Body of pancreas (tissue), 4 donors: ENCODE results near the gene CD320.

Source experiments
- POLR2A ChIP-seq, 3 donors: fragments of 450-650 bp; IDR thresholded peaks; one replicate each; pipeline ENCODE4 v1.6.1; 2016; ENCODE audit warnings: antibody characterized with exemption in 3 of 3, mild to moderate bottlenecking in 2 of 3
- TF ChIP-seq, protein P1 (sequence below), 7 experiments: fragments of 450-650 bp in 4 of 7; fragments of 200-600 bp in 3 of 7; sonication (generic) in 3 of 7; IDR thresholded peaks; one replicate each; pipeline ENCODE4 v1.5.1; 2016 to 2019; ENCODE audit warnings: antibody characterized with exemption in 7 of 7

DNA sequence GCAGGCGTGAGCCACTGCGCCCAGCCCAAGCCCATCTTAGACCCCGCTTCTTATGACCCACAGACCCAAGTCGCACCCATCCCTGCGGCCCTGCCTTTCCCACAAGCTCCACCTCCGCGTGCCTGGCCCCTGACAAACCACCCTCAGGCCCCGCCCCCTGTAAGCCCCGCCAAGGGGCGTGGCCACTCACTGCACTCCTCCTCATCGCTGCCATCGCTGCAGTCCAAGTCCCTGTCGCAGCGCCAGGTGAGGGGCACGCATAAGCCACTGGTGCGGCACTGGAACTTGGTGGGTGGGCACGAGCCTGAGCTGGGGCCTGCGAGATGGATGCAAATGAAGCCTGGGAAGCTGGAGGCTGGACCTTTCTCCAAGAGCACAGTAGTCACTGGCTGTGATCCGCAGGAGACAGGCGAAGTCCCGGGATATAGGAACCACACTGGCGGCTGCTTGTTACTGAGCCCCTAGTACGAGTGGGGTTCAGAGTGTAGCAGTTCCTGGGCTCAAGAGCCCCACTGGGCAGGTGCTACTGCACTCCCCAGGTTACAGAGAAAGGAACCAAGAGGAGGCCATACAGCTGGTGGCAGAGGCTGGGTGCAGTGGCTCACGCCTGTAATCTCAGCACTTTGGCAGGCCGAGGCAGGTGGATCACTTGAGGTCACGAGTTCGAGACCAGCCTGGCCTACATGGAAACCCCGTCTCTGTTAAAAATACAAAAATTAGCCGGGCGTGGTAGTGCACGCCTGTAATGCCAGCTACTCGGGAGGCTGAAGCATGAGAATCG is 3.1 kb downstream of the CD320 start:
- TF ChIP-seq, protein P1, sequence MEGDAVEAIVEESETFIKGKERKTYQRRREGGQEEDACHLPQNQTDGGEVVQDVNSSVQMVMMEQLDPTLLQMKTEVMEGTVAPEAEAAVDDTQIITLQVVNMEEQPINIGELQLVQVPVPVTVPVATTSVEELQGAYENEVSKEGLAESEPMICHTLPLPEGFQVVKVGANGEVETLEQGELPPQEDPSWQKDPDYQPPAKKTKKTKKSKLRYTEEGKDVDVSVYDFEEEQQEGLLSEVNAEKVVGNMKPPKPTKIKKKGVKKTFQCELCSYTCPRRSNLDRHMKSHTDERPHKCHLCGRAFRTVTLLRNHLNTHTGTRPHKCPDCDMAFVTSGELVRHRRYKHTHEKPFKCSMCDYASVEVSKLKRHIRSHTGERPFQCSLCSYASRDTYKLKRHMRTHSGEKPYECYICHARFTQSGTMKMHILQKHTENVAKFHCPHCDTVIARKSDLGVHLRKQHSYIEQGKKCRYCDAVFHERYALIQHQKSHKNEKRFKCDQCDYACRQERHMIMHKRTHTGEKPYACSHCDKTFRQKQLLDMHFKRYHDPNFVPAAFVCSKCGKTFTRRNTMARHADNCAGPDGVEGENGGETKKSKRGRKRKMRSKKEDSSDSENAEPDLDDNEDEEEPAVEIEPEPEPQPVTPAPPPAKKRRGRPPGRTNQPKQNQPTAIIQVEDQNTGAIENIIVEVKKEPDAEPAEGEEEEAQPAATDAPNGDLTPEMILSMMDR (IDR thresholded peaks at IDR 0.05): no peak
- no peak for TF ChIP-seq POLR2A (IDR thresholded peaks at IDR 0.05)
